IPS DF 6.9 (cell line): ENCODE measurements around the gene PDE4A.
A peak's percentile ranks its signal among the peaks of the same experiment; 100 is the strongest.

ENCODE experiments used
- DNase-seq: peaks from one replicate; pipeline ENCODE4 v3.0.0-alpha.2; 2013; ENCODE audit warnings: low read depth, low spot score
- H3K27ac ChIP-seq: one replicate; pipeline ENCODE4 v1.5.1; 2013; ENCODE audit warnings: low read length, control low read depth
- H3K27me3 ChIP-seq: 2 replicates; pipeline ENCODE4 v1.6.1; 2013; ENCODE audit warnings: mild to moderate bottlenecking, low read length; ENCODE audit not compliant: control insufficient read depth, insufficient read depth
- H3K36me3 ChIP-seq: 2 replicates; pipeline ENCODE4 v1.6.1; 2013; ENCODE audit warnings: low read length; ENCODE audit not compliant: control insufficient read depth, insufficient read depth
- H3K4me1 ChIP-seq: 2 replicates; pipeline ENCODE4 v1.6.1; 2013; ENCODE audit warnings: low read length; ENCODE audit not compliant: control insufficient read depth, insufficient read depth
- H3K4me3 ChIP-seq: 2 replicates; pipeline ENCODE4 v1.5.1; 2013; ENCODE audit warnings: mild to moderate bottlenecking, low read length
- H3K9me3 ChIP-seq: 2 replicates; pipeline ENCODE4 v1.6.1; 2013; ENCODE audit warnings: low read length, inconsistent platforms; ENCODE audit not compliant: control insufficient read depth, insufficient read depth
- WGBS: extraction: QIAGEN DNeasy Blood & Tissue Kit; methylation state at CpG from one replicate; pipeline ENCODE4 v1.1.7; 2013; ENCODE audit warnings: mixed read lengths, missing lambda C conversion rate; ENCODE audit not compliant: insufficient read length, insufficient coverage; 5-methylcytosine and 5-hydroxymethylcytosine counted together

The PDE4A gene

DNA sequence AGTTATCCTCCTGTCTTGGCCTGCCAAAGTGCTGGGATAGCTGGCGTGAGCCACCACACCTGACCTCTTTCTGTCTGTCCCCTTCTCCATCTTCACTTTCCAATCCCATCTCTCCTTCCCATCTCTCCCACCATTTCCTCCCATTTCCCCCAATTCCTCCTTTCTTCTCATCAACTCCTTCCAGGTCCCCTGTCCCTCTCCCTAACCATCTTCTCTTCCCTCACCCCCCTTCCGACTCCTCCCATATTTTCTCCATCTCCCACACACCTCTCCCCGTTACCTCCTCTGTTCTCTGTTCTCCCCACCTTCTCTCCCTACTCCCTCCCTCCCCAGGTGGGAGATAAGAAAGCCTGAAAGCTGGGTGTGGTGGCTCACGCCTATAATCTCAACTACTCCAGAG, 42.2 kb downstream of the PDE4A start:
- no peak overlapping the region for H3K4me3 ChIP-seq
- no peaks in the 10 kb centered on the region for H3K36me3 ChIP-seq
- no peak for DNase-seq
- H3K27me3 ChIP-seq = no peaks in the 10 kb centered on the region
- H3K27ac ChIP-seq = no peak overlapping the region
- 0 out of 2 replicates have a peak, but pooled peaks cover 2% of the 10 kb centered on the region for H3K4me1 ChIP-seq
- WGBS = 100% methylated on average over 2 of the region's 4 CpGs
- no peaks in the 10 kb centered on the region for H3K9me3 ChIP-seq

DNA sequence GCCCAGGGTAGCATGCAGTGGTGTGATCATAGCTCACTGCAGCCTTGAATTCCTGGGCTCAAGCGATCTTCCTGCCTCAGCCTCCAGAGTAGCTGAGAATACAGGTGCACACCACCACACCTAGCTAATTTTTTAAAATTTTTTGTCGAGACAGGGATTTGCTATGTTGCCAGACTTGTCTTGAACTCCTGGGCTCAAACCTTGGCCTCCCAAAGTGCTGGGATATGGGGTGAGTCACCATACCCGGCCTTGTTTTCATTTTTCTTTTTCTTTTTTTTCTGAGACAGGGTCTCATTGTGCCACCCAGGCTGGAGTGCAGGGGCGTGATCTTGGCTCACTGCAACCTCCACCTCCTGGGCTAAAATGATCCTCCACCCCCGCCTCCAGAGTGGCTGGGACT, 44.1 kb downstream of the PDE4A start:
- no peak for DNase-seq
- Histone ChIP-seq H3K27me3 (no peaks in the 10 kb centered on the region), H3K36me3 (no peaks in the 10 kb centered on the region), H3K4me3 (no peak overlapping the region), H3K27ac (no peak overlapping the region), H3K9me3 (no peaks in the 10 kb centered on the region), H3K4me1 (0 out of 2 replicates have a peak, but pooled peaks cover 3% of the 10 kb centered on the region)
- WGBS = no CpG with 5 or more reads among the region's 5 CpGs

- Histone ChIP-seq H3K9me3 (no peaks in the 10 kb centered on the region), H3K27me3 (no peaks in the 10 kb centered on the region), H3K36me3 (no peaks in the 10 kb centered on the region), H3K4me3 (no peak overlapping the region), H3K27ac (no peak overlapping the region), H3K4me1 (0 out of 2 replicates have a peak, but pooled peaks cover 3% of the 10 kb centered on the region)
- no peak for DNase-seq
- WGBS = no CpG with 5 or more reads among the region's 20 CpGs
Observed at GRCh38 chr19:10467104-10467706, 46.9 kb downstream of the PDE4A start.

DNA sequence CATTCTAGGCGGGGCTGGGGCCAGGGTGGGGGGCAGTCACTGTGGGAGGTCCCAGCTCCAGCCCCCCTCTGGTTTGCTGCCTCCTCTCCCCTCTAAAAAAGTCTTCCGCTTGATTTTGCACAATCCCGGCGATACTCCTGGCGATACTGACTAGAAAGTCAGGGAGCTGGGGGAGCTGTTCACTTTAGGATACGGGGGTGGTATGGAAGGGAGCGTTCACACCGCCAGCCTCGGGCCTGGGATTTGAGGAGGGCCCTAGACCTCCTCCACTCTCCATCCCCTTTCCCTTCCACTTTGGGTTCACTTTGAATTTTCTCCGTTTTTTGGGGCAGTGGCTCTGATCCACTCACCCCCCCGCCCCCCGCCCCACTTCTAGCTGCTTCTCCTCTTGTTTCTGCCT, 47.8 kb downstream of the PDE4A start:
- DNase-seq = no peak
- Histone ChIP-seq H3K27ac (no peak overlapping the region), H3K9me3 (no peaks in the 10 kb centered on the region), H3K4me3 (no peak overlapping the region), H3K4me1 (0 out of 2 replicates have a peak, but pooled peaks cover 3% of the 10 kb centered on the region), H3K27me3 (no peaks in the 10 kb centered on the region), H3K36me3 (no peaks in the 10 kb centered on the region)
- WGBS = no CpG with 5 or more reads among the region's 12 CpGs

- no CpG with 5 or more reads among the region's 6 CpGs for WGBS
- Histone ChIP-seq H3K4me1 (0 out of 2 replicates have a peak, but pooled peaks cover 3% of the 10 kb centered on the region), H3K36me3 (no peaks in the 10 kb centered on the region), H3K4me3 (no peak overlapping the region), H3K27ac (no peak overlapping the region), H3K27me3 (no peaks in the 10 kb centered on the region), H3K9me3 (no peaks in the 10 kb centered on the region)
- no peak for DNase-seq
Observed at GRCh38 chr19:10471909-10472308, 51.6 kb downstream of the PDE4A start.

DNA sequence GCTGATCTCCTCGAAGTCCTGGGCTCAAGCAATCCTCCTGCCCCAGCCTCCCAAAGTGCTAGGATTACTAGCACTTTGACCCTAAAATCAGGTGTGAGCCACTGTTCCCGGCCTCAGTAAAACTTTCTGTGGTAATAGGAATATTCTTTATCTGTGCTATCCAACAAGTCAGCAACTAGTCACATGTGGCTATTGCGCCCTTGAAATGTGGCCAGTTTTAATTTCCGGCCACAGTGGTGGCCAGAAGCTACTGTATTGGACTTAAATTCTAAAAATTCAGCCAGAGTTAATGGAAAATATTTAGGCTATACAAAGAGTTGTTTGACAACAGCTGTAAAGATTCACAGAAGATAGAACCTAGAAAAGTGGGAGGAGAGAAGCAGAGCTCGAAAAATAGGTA, 52.9 kb downstream of the PDE4A start:
- Histone ChIP-seq H3K9me3 (no peaks in the 10 kb centered on the region), H3K27ac (no peak overlapping the region), H3K36me3 (no peaks in the 10 kb centered on the region), H3K4me1 (no peaks in the 10 kb centered on the region), H3K4me3 (no peak overlapping the region), H3K27me3 (no peaks in the 10 kb centered on the region)
- WGBS = no CpG with 5 or more reads among the region's 5 CpGs
- no peak for DNase-seq

GRCh38 chr19:10474962-10475451, 54.7 kb downstream of the PDE4A start:
- Histone ChIP-seq H3K9me3 (no peaks in the 10 kb centered on the region), H3K4me1 (no peaks in the 10 kb centered on the region), H3K4me3 (no peak overlapping the region), H3K27me3 (peaks cover 5% of the 10 kb centered on the region), H3K27ac (no peak overlapping the region), H3K36me3 (no peaks in the 10 kb centered on the region)
- WGBS = no CpG with 5 or more reads among the region's 6 CpGs
- DNase-seq = no peak

GRCh38 chr19:10478476-10478875, 58.1 kb downstream of the PDE4A start:
- Histone ChIP-seq H3K27me3 (peaks cover 5% of the 10 kb centered on the region), H3K27ac (no peak overlapping the region), H3K36me3 (no peaks in the 10 kb centered on the region), H3K4me3 (no peak overlapping the region), H3K4me1 (no peaks in the 10 kb centered on the region), H3K9me3 (no peaks in the 10 kb centered on the region)
- DNase-seq = no peak
- WGBS = no CpG with 5 or more reads among the region's 5 CpGs

GRCh38 chr19:10478903-10479384, 58.6 kb downstream of the PDE4A start:
- peak; percentile 90 for DNase-seq
- no peak overlapping the region for H3K27ac ChIP-seq
- no peak overlapping the region for H3K4me3 ChIP-seq
- no CpG with 5 or more reads among the region's 36 CpGs for WGBS
- H3K4me1 ChIP-seq = no peaks in the 10 kb centered on the region
- no peaks in the 10 kb centered on the region for H3K9me3 ChIP-seq
- H3K27me3 ChIP-seq = peaks cover 5% of the 10 kb centered on the region
- H3K36me3 ChIP-seq = no peaks in the 10 kb centered on the region

- Histone ChIP-seq H3K27me3 (no peaks in the 10 kb centered on the region), H3K4me3 (no peak overlapping the region), H3K9me3 (no peaks in the 10 kb centered on the region), H3K4me1 (no peaks in the 10 kb centered on the region), H3K36me3 (peaks cover 15% of the 10 kb centered on the region), H3K27ac (no peak overlapping the region)
- WGBS = no CpG with 5 or more reads among the region's 13 CpGs
- DNase-seq = no peak
Observed at GRCh38 chr19:10486551-10486950, 66.2 kb downstream of the PDE4A start.
